GM12878 (cell line): ENCODE results near the gene IPCEF1. TPM values are rescaled to one million over a fixed set of nuclear protein-coding genes. Genes with fewer than 3 reads are reported as not detected.
A peak's percentile ranks its signal among the peaks of the same experiment; 100 is the strongest.

Source experiments
- ATF7 ChIP-seq: fragments of 450-650 bp; IDR thresholded peaks from 2 replicates; pipeline ENCODE4 v1.6.1; 2016; ENCODE audit warnings: low read depth, mild to moderate bottlenecking
- CBFB ChIP-seq: IDR thresholded peaks from 2 replicates; pipeline ENCODE4 v1.6.1; 2016; ENCODE audit warnings: antibody characterized with exemption, low read depth
- CBX5 ChIP-seq: sonication (generic); IDR thresholded peaks from 2 replicates; pipeline ENCODE4 v1.6.1; 2016; ENCODE audit warnings: low read depth, moderate library complexity, mild to moderate bottlenecking, inconsistent platforms
- CEBPB ChIP-seq, 2 experiments: fragments of 150-350 bp in 1 of 2; IDR thresholded peaks; 2 replicates each; pipeline ENCODE4 v1.6.1; 2012 to 2014; ENCODE audit warnings: low read depth in 2 of 2, low read length in 2 of 2, borderline replicate concordance in 1 of 2, inconsistent platforms in 1 of 2
- CREB1 ChIP-seq: IDR thresholded peaks from 2 replicates; pipeline ENCODE4 v1.6.1; 2012; ENCODE audit warnings: low read depth, mild to moderate bottlenecking, inconsistent platforms
- ETV6 ChIP-seq, 2 experiments: fragments of 450-650 bp in 1 of 2; IDR thresholded peaks in 1 of 2; conservative IDR thresholded peaks in 1 of 2; 2 replicates each; pipeline ENCODE4 v1.6.1; 2014; ENCODE audit warnings: antibody characterized with exemption in 1 of 2, borderline replicate concordance in 1 of 2, low read depth in 1 of 2, mild to moderate bottlenecking in 1 of 2, moderate library complexity in 1 of 2
- GATAD2B ChIP-seq: fragments of 450-650 bp; conservative IDR thresholded peaks from 2 replicates; pipeline ENCODE4 v1.6.1; 2017; ENCODE audit warnings: low read depth, mild to moderate bottlenecking, moderate library complexity
- IKZF1 ChIP-seq: fragments of 450-650 bp; conservative IDR thresholded peaks from 2 replicates; pipeline ENCODE4 v1.6.1; 2017; ENCODE audit warnings: antibody characterized with exemption, mild to moderate bottlenecking
- IRF4 ChIP-seq: IDR thresholded peaks from 2 replicates; pipeline ENCODE4 v1.6.1; 2011; ENCODE audit warnings: low read depth, low read length
- JUNB ChIP-seq: IDR thresholded peaks from 2 replicates; pipeline ENCODE4 v1.6.1; 2016; ENCODE audit warnings: antibody characterized with exemption, mild to moderate bottlenecking
- JUND ChIP-seq: IDR thresholded peaks from 2 replicates; pipeline ENCODE4 v1.6.1; 2012; ENCODE audit warnings: low read depth, mild to moderate bottlenecking, low read length, improper control_type of control experiment, moderate library complexity
- MXI1 ChIP-seq: fragments of 150-350 bp; IDR thresholded peaks from 2 replicates; pipeline ENCODE4 v1.6.1; 2011; ENCODE audit warnings: low read depth, mild to moderate bottlenecking, inconsistent platforms, low read length, improper control_type of control experiment
- SMAD1 ChIP-seq: fragments of 450-650 bp; IDR thresholded peaks from 2 replicates; pipeline ENCODE4 v1.6.1; 2018; ENCODE audit warnings: mild to moderate bottlenecking, low read depth; ENCODE audit not compliant: partially characterized antibody
- SREBF1 ChIP-seq: IDR thresholded peaks from 2 replicates; pipeline ENCODE4 v1.6.1; 2012; ENCODE audit warnings: mild to moderate bottlenecking, low read length
- polyA plus RNA-seq, 11 experiments: library from polyadenylated mRNA; depleted of rRNA in 4 of 11; unstranded in 6 of 11; stranded (reverse) in 5 of 11; fragments of >200 nt; fragmentation: Nextera tagmentation in 4 of 11; fragmentation: Illumina TruSeq in 1 of 11; extraction: Ambion mirVana in 4 of 11; extraction: Trizol in 1 of 11; gene quantifications; 1 replicate in 1 of 11; 2 replicates in 10 of 11; pipeline versions ENCODE4 v1.2.1 to v1.2.3, GENCODE V29; 2011 to 2016; ENCODE audit warnings: inconsistent platforms in 2 of 11, missing spikeins in 2 of 11, low read depth in 1 of 11
- total RNA-seq, 4 experiments: library from RNA; depleted of rRNA in 3 of 4; stranded (reverse); fragments of >200 nt in 3 of 4; fragmentation: Illumina TruSeq in 1 of 4; extraction: Trizol in 1 of 4; gene quantifications; 2 replicates each; pipeline versions ENCODE4 v1.2.1 to v1.2.3, GENCODE V29; 2013 to 2021
- TF ChIP-seq, protein P1 (sequence below): fragments of 450-650 bp; IDR thresholded peaks from 2 replicates; pipeline ENCODE4 v1.6.1; 2017; ENCODE audit warnings: mild to moderate bottlenecking, low read depth, inconsistent platforms; ENCODE audit not compliant: poor library complexity, severe bottlenecking
- TF ChIP-seq, protein P2 (sequence below): fragments of 450-650 bp; IDR thresholded peaks from 2 replicates; pipeline ENCODE4 v1.6.1; 2017; ENCODE audit warnings: mild to moderate bottlenecking, moderate library complexity
- TF ChIP-seq, protein P3 (sequence below): IDR thresholded peaks from 2 replicates; pipeline ENCODE4 v1.6.1; 2011; ENCODE audit warnings: mild to moderate bottlenecking, low read depth, low read length, moderate library complexity; ENCODE audit not compliant: insufficient replicate concordance
- TF ChIP-seq, protein P4 (sequence below): fragments of 450-650 bp; IDR thresholded peaks from 2 replicates; pipeline ENCODE4 v1.6.1; 2017; ENCODE audit warnings: borderline replicate concordance
- TF ChIP-seq, protein P5 (sequence below): IDR thresholded peaks from 2 replicates; pipeline ENCODE4 v1.6.1; 2011; ENCODE audit warnings: borderline replicate concordance, low read depth, mild to moderate bottlenecking, moderate library complexity, low read length; ENCODE audit not compliant: insufficient read depth, poor library complexity, severe bottlenecking

The IPCEF1 gene
- total and polyA plus RNA-seq, 10 of the 15 experiments (the other 5 are each of a cell fraction or from before 2014, with no cell fraction given), result 1.3 to 137 (median 4.2) TPM

DNA sequence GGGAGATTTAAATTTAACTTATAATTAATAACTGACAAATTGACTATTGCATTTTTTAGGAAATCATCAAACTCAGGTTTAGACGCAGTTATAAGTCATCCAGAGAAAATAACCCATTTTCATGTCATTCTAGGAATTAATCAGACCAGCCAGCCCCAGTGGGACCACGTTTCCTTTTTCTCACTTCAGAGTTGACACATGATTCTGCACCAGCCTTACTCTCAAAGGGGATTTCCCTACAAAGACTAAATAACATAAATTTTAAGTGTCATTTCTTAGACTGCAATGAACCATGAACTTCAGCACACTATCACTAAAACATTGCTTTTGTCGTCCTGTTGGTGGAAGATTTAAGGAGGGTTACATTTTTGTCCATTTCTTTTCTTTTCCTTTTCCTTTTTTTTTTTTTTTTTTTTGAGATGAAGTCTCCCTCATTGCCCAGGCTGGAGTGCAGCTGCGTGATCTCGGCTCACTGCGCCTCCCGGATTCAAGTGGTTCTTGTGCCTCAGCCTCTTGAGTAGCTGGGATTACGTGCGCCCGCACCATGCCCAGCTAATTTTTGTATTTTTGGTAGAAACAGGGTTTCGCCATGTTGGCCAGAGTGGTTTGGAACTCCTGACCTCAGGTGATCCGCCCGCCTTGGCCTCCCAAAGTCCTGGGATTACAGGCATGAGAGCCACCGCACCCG lies 3.6 kb downstream of the IPCEF1 start (continued):
- TF ChIP-seq, protein P1, sequence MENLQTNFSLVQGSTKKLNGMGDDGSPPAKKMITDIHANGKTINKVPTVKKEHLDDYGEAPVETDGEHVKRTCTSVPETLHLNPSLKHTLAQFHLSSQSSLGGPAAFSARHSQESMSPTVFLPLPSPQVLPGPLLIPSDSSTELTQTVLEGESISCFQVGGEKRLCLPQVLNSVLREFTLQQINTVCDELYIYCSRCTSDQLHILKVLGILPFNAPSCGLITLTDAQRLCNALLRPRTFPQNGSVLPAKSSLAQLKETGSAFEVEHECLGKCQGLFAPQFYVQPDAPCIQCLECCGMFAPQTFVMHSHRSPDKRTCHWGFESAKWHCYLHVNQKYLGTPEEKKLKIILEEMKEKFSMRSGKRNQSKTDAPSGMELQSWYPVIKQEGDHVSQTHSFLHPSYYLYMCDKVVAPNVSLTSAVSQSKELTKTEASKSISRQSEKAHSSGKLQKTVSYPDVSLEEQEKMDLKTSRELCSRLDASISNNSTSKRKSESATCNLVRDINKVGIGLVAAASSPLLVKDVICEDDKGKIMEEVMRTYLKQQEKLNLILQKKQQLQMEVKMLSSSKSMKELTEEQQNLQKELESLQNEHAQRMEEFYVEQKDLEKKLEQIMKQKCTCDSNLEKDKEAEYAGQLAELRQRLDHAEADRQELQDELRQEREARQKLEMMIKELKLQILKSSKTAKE, result peak; percentile 81
- TF ChIP-seq, protein P2, sequence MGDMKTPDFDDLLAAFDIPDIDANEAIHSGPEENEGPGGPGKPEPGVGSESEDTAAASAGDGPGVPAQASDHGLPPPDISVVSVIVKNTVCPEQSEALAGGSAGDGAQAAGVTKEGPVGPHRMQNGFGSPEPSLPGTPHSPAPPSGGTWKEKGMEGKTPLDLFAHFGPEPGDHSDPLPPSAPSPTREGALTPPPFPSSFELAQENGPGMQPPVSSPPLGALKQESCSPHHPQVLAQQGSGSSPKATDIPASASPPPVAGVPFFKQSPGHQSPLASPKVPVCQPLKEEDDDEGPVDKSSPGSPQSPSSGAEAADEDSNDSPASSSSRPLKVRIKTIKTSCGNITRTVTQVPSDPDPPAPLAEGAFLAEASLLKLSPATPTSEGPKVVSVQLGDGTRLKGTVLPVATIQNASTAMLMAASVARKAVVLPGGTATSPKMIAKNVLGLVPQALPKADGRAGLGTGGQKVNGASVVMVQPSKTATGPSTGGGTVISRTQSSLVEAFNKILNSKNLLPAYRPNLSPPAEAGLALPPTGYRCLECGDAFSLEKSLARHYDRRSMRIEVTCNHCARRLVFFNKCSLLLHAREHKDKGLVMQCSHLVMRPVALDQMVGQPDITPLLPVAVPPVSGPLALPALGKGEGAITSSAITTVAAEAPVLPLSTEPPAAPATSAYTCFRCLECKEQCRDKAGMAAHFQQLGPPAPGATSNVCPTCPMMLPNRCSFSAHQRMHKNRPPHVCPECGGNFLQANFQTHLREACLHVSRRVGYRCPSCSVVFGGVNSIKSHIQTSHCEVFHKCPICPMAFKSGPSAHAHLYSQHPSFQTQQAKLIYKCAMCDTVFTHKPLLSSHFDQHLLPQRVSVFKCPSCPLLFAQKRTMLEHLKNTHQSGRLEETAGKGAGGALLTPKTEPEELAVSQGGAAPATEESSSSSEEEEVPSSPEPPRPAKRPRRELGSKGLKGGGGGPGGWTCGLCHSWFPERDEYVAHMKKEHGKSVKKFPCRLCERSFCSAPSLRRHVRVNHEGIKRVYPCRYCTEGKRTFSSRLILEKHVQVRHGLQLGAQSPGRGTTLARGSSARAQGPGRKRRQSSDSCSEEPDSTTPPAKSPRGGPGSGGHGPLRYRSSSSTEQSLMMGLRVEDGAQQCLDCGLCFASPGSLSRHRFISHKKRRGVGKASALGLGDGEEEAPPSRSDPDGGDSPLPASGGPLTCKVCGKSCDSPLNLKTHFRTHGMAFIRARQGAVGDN, result no peak
- TF ChIP-seq IRF4, result peak; percentile 96
- TF ChIP-seq SREBF1, result peak; percentile 59
- no peak for TF ChIP-seq CBFB
- TF ChIP-seq, protein P3, sequence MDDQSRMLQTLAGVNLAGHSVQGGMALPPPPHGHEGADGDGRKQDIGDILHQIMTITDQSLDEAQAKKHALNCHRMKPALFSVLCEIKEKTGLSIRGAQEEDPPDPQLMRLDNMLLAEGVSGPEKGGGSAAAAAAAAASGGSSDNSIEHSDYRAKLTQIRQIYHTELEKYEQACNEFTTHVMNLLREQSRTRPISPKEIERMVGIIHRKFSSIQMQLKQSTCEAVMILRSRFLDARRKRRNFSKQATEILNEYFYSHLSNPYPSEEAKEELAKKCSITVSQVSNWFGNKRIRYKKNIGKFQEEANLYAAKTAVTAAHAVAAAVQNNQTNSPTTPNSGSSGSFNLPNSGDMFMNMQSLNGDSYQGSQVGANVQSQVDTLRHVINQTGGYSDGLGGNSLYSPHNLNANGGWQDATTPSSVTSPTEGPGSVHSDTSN, result peak; percentile 43
- peak; percentile 77 for TF ChIP-seq JUND
- TF ChIP-seq ATF7, result peak; percentile 89
- TF ChIP-seq, protein P4, sequence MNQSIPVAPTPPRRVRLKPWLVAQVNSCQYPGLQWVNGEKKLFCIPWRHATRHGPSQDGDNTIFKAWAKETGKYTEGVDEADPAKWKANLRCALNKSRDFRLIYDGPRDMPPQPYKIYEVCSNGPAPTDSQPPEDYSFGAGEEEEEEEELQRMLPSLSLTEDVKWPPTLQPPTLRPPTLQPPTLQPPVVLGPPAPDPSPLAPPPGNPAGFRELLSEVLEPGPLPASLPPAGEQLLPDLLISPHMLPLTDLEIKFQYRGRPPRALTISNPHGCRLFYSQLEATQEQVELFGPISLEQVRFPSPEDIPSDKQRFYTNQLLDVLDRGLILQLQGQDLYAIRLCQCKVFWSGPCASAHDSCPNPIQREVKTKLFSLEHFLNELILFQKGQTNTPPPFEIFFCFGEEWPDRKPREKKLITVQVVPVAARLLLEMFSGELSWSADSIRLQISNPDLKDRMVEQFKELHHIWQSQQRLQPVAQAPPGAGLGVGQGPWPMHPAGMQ, result no peak
- TF ChIP-seq CBX5, result 0 out of 2 replicates have a peak, but pooled peaks have one; percentile 45
- peak; percentile 92 for TF ChIP-seq IKZF1
- peak; percentile 45; the same call in 1 of the 2 replicates for TF ChIP-seq GATAD2B
- TF ChIP-seq MXI1, result no peak
- TF ChIP-seq ETV6 (conservative IDR thresholded peaks at IDR 0.05 in 1 of 2, IDR thresholded peaks at IDR 0.05 in 1 of 2; ENCODE audit: borderline replicate concordance in 1 of 2, low read depth in 1 of 2), result peak in 1 of 2 experiments; percentile 92; a peak in 2 of 4 replicates
- peak; percentile 97 for TF ChIP-seq JUNB
- TF ChIP-seq, protein P5, sequence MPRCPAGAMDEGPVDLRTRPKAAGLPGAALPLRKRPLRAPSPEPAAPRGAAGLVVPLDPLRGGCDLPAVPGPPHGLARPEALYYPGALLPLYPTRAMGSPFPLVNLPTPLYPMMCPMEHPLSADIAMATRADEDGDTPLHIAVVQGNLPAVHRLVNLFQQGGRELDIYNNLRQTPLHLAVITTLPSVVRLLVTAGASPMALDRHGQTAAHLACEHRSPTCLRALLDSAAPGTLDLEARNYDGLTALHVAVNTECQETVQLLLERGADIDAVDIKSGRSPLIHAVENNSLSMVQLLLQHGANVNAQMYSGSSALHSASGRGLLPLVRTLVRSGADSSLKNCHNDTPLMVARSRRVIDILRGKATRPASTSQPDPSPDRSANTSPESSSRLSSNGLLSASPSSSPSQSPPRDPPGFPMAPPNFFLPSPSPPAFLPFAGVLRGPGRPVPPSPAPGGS, result peak; percentile 92
- TF ChIP-seq CEBPB (IDR thresholded peaks at IDR 0.05; ENCODE audit: borderline replicate concordance in 1 of 2, low read depth in 2 of 2, low read length in 2 of 2), result no peak
- peak; percentile 46; the same call in 1 of the 2 replicates for TF ChIP-seq CREB1
- TF ChIP-seq SMAD1, result no peak
